ENCODE results near the gene SH3BP5. TPM values are rescaled to one million over a fixed set of nuclear protein-coding genes. Genes with fewer than 3 reads are reported as not detected.

SH3BP5 gene
- total and polyA plus RNA-seq, 2 donors (not counting 1 experiment from before 2014, with no cell fraction given) = 76.6 to 92.3 TPM

DNA sequence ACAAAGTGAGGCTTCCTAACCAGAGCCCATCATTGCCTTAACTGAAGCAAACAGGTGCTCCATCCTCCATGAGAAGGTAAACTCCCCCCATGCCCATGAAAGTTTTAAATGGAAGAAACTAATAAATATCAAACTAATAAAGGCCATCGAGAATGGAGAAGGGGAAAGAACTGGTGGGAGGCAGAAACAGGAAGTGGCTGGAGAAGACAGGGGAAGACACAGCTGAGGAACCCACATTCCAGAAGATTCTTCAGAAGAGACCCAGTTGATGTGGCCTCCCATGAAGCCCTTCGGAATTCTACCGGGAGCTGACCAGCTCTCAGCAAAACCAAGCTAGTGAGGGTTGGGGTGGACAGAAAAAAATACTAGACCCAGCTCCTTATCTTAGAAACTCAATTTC is 41.6 kb downstream of the SH3BP5 start:
- Mint-ChIP-seq H3K4me1 (peaks cover 91% of the 10 kb centered on the region), H3K27ac (peak overlapping the region; percentile 97), H3K4me3 (peak overlapping the region; percentile 44), H3K9me3 (ENCODE audit: insufficient read depth) (no peaks in the 10 kb centered on the region), H3K27me3 (no peaks in the 10 kb centered on the region)
- ChIA-PET CTCF (interaction anchor here (0.8 to 2.6 kb wide), 8 partner anchors 9 to 87 kb away, joined by 3 to 9 read pairs (median 4); no protein-coding TSS in a partner anchor), POLR2A (interaction anchor here (1.2 kb wide), 1 partner anchor 17 kb away, joined by 4 read pairs; no protein-coding TSS in a partner anchor)
- Histone ChIP-seq H3K36me3 (replicated peaks in 1 of 2; ENCODE audit: control extremely low read depth in 1 of 2, control insufficient read depth in 1 of 2, extremely low read depth in 1 of 2, insufficient read depth in 2 of 2, low read length in 1 of 2) (peaks cover 2 to 36% of the 10 kb centered on the region in 2 experiments), H3K4me3 (ENCODE audit: control extremely low read depth in 1 of 5, extremely low read depth in 1 of 5, insufficient read depth in 1 of 5, low read depth in 2 of 5, low read length in 4 of 5) (peak overlapping the region in 1 of 5 experiments; percentile 27), H3K27me3 (replicated peaks in 1 of 4; ENCODE audit: control extremely low read depth in 1 of 4, control insufficient read depth in 3 of 4, insufficient read depth in 4 of 4, low read length in 3 of 4) (no peaks in the 10 kb centered on the region), H3K4me1 (ENCODE audit: control insufficient read depth in 2 of 2, insufficient read depth in 2 of 2, low read length in 2 of 2) (peaks cover 88 to 90% of the 10 kb centered on the region in 2 donors), H3K27ac (ENCODE audit: low read length in 2 of 2) (peak overlapping the region; percentile 58 to 87), H3K9me3 (ENCODE audit: control extremely low read depth in 1 of 3, control insufficient read depth in 2 of 3, insufficient read depth in 1 of 3, low read length in 2 of 3) (no peaks in the 10 kb centered on the region), H3K79me2 (ENCODE audit: control insufficient read depth, insufficient read depth, low read length) (peaks cover 79% of the 10 kb centered on the region), H3K9ac (ENCODE audit: low read length) (peak overlapping the region; percentile 41), H3K4me2 (replicated peaks; ENCODE audit: low read depth, low read length, poor library complexity, severe bottlenecking) (peak overlapping the region; percentile 68), H2AFZ (ENCODE audit: insufficient read depth, low read depth, low read length, poor library complexity, severe bottlenecking) (no peak overlapping the region), H4K20me1 (ENCODE audit: control insufficient read depth, insufficient read depth, low read length, poor library complexity, severe bottlenecking) (peaks cover 65% of the 10 kb centered on the region)
- ATAC-seq (ENCODE audit: low read depth) (no peak), DNase-seq (no peak)
- no CpG with 5 or more reads among the region's 3 CpGs for WGBS (ENCODE audit: insufficient coverage)
- TF ChIP-seq EZH2 (IDR thresholded peaks at IDR 0.05; ENCODE audit: borderline replicate concordance, insufficient read depth, low read depth, low read length, poor library complexity, severe bottlenecking) (no peak), CTCF (IDR thresholded peaks at IDR 0.05) (no peak)
- intact Hi-C loops (cut with micrococcal nuclease) = no loop called here

DNA sequence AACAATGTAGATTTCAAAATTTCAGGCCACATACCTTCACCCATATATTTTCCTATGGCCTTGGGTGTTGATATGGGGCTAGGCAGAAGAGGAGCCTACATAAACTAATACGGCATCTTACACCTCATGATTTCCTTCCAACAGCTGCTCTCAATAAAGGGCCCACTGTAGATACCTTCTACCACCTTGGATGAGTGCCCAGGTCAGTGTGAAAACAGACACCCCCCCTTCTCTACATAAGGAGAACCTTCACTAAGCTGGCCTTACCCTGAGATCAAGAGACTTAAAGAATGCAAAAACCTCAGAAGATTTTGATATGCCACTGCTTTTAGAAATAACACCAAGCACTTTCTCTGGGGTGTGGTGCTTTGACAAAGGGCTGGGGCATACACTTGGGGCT is 42.7 kb downstream of the SH3BP5 start:
- no peaks in the 10 kb centered on the region for H3K9me3 Mint-ChIP-seq (ENCODE audit: insufficient read depth)
- no peak for TF ChIP-seq CTCF (IDR thresholded peaks at IDR 0.05)
- no peak for TF ChIP-seq EZH2 (IDR thresholded peaks at IDR 0.05; ENCODE audit: borderline replicate concordance, insufficient read depth, low read depth, low read length, poor library complexity, severe bottlenecking)
- WGBS (ENCODE audit: insufficient coverage) = no CpG with 5 or more reads among the region's 1 CpG
- H3K4me3 Mint-ChIP-seq = peak overlapping the region; percentile 57
- Histone ChIP-seq H3K27ac (ENCODE audit: low read length in 2 of 2) (peak overlapping the region; percentile 15 to 87), H3K4me2 (replicated peaks; ENCODE audit: low read depth, low read length, poor library complexity, severe bottlenecking) (peak overlapping the region; percentile 42), H3K4me3 (ENCODE audit: control extremely low read depth in 1 of 5, extremely low read depth in 1 of 5, insufficient read depth in 1 of 5, low read depth in 2 of 5, low read length in 4 of 5) (no peak overlapping the region), H2AFZ (ENCODE audit: insufficient read depth, low read depth, low read length, poor library complexity, severe bottlenecking) (no peak overlapping the region), H3K36me3 (replicated peaks in 1 of 2; ENCODE audit: control extremely low read depth in 1 of 2, control insufficient read depth in 1 of 2, extremely low read depth in 1 of 2, insufficient read depth in 2 of 2, low read length in 1 of 2) (peaks cover 2 to 45% of the 10 kb centered on the region in 2 experiments), H3K4me1 (ENCODE audit: control insufficient read depth in 2 of 2, insufficient read depth in 2 of 2, low read length in 2 of 2) (peaks cover 88 to 90% of the 10 kb centered on the region in 2 donors), H3K9ac (ENCODE audit: low read length) (no peak overlapping the region), H4K20me1 (ENCODE audit: control insufficient read depth, insufficient read depth, low read length, poor library complexity, severe bottlenecking) (peaks cover 76% of the 10 kb centered on the region), H3K9me3 (ENCODE audit: control extremely low read depth in 1 of 3, control insufficient read depth in 2 of 3, insufficient read depth in 1 of 3, low read length in 2 of 3) (no peaks in the 10 kb centered on the region), H3K79me2 (ENCODE audit: control insufficient read depth, insufficient read depth, low read length) (peaks cover 89% of the 10 kb centered on the region), H3K27me3 (replicated peaks in 1 of 4; ENCODE audit: control extremely low read depth in 1 of 4, control insufficient read depth in 3 of 4, insufficient read depth in 4 of 4, low read length in 3 of 4) (no peaks in the 10 kb centered on the region)
- intact Hi-C loops (cut with micrococcal nuclease) = no loop called here
- CTCF ChIA-PET = interaction anchor here (1.1 to 2.6 kb wide), 6 partner anchors 10 to 115 kb away, joined by 3 to 9 read pairs (median 4); no protein-coding TSS in a partner anchor
- ATAC-seq (ENCODE audit: low read depth) (no peak), DNase-seq (no peak)
- H3K27me3 Mint-ChIP-seq = no peaks in the 10 kb centered on the region
- peak overlapping the region; percentile 86 for H3K27ac Mint-ChIP-seq
- H3K4me1 Mint-ChIP-seq = peaks cover 91% of the 10 kb centered on the region
- POLR2A ChIA-PET = interaction anchor here (0.9 kb wide), 1 partner anchor 10 kb away, joined by 3 read pairs; no protein-coding TSS in a partner anchor

All from B cell (primary cell).